ENCODE data around the gene MANBA.

- TF ChIP-seq CTCF (IDR thresholded peaks at IDR 0.05; ENCODE audit: low read depth, low read length): no peak
- TF ChIP-seq POLR2A (IDR thresholded peaks at IDR 0.05; ENCODE audit: extremely low read depth, insufficient read length): no peak
- no peak for TF ChIP-seq MAX (IDR thresholded peaks at IDR 0.05; ENCODE audit: low read depth, low read length)
Observed at GRCh38 chr4:102787096-102787881, 26.5 kb upstream of the MANBA start.

Data from NB4 (cell line).